ENCODE data around the gene CCDC187.

The CCDC187 gene

DNA sequence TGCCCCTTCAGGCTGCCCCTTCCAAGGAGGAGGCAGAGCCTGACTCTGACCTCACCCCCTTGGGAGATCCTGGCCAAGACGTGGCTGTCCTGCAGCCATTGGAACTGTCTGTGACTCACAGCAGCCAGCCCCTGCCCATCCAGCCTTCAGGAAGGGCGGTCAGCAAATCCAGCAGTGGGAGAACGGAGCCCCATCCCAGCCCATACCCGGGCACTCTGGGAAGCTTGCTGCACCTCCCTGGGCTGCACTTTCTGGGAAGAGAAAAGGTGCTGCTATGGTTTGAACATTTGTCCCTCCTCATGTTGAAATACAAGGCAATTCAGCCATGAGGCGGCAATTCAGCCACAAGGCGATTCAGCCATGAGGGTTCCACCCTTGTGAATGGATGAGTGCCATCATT, 24.4 kb downstream of the CCDC187 start:
- intact Hi-C loops (cut with DNase I; ENCODE audit: low total_unique reads), result no loop called here

GRCh38 chr9:136278894-136279293, 25.0 kb downstream of the CCDC187 start:
- no peak overlapping the region for H3K27ac ChIP-seq
- no peaks in the 10 kb centered on the region for H3K36me3 ChIP-seq
- no peak for TF ChIP-seq CTCF (IDR thresholded peaks at IDR 0.05)
- no peak for DNase-seq
- peaks cover 0 to 10% (median 0%) of the 10 kb centered on the region in 3 donors for H3K9me3 ChIP-seq
- H3K4me3 ChIP-seq, result no peak overlapping the region
- peaks cover 0 to 11% (median 7%) of the 10 kb centered on the region in 4 donors for H3K4me1 ChIP-seq
- H3K27me3 ChIP-seq, result peaks cover 0 to 78% of the 10 kb centered on the region in 2 donors
- intact Hi-C loops (cut with DNase I; ENCODE audit: low total_unique reads), result no loop called here

More for the DNA sequence above, 24.4 kb downstream of the CCDC187 start:
- H3K27me3 ChIP-seq, result peaks cover 0 to 75% of the 10 kb centered on the region in 2 donors
- no peak overlapping the region for H3K27ac ChIP-seq
- H3K4me1 ChIP-seq, result peaks cover 0 to 12% (median 8%) of the 10 kb centered on the region in 4 donors
- peaks cover 0 to 10% (median 0%) of the 10 kb centered on the region in 3 donors for H3K9me3 ChIP-seq
- no peak overlapping the region for H3K4me3 ChIP-seq
- no peak for DNase-seq
- TF ChIP-seq CTCF (IDR thresholded peaks at IDR 0.05), result no peak
- H3K36me3 ChIP-seq, result no peaks in the 10 kb centered on the region

- no peak for TF ChIP-seq CTCF (IDR thresholded peaks at IDR 0.05)
- peaks cover 0 to 82% of the 10 kb centered on the region in 2 donors for H3K27me3 ChIP-seq
- intact Hi-C loops (cut with DNase I; ENCODE audit: low total_unique reads), result no loop called here
Observed at GRCh38 chr9:136278221-136278620, 25.7 kb downstream of the CCDC187 start.

GRCh38 chr9:136277746-136278145, 26.1 kb downstream of the CCDC187 start:
- Histone ChIP-seq H3K4me3 (no peak overlapping the region), H3K27ac (no peak overlapping the region), H3K4me1 (no peaks in the 10 kb centered on the region), H3K9me3 (peaks cover 0 to 10% (median 0%) of the 10 kb centered on the region in 3 donors), H3K36me3 (no peaks in the 10 kb centered on the region), H3K27me3 (peaks cover 0 to 82% of the 10 kb centered on the region in 2 donors)
- intact Hi-C loops (cut with DNase I; ENCODE audit: low total_unique reads), result no loop called here
- DNase-seq, result no peak
- no peak for TF ChIP-seq CTCF (IDR thresholded peaks at IDR 0.05)

More at GRCh38 chr9:136278221-136278620, 25.7 kb downstream of the CCDC187 start:
- no peaks in the 10 kb centered on the region for H3K36me3 ChIP-seq
- DNase-seq, result no peak
- H3K4me3 ChIP-seq, result no peak overlapping the region
- H3K9me3 ChIP-seq, result peaks cover 0 to 10% (median 0%) of the 10 kb centered on the region in 3 donors
- H3K4me1 ChIP-seq, result peaks cover 0 to 5% (median 2%) of the 10 kb centered on the region in 4 donors
- H3K27ac ChIP-seq, result no peak overlapping the region

DNA sequence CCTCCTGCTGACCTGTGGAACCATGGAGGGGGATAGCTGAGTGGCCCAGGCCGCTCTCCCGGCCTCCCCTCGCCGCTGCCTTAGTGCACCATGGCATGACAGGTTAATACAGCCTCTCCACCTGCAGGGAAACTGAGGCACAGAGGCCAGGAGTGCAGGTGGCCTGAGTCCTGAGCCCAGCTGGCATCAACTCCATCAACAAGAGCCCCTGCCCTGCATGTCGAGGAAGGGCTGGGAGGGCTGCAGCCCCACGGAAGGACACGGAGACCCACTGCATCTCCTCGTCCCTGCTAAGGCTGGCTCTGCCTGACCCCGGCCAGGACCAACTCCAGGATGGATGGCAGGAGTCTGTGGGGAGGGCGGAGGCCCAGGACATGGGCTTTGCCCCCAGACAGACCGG, 27.2 kb downstream of the CCDC187 start:
- no peak for DNase-seq
- no peak for TF ChIP-seq CTCF (IDR thresholded peaks at IDR 0.05)
- Histone ChIP-seq H3K4me3 (no peak overlapping the region), H3K27ac (no peak overlapping the region), H3K36me3 (no peaks in the 10 kb centered on the region), H3K4me1 (no peaks in the 10 kb centered on the region), H3K27me3 (peaks cover 0 to 76% of the 10 kb centered on the region in 2 donors), H3K9me3 (peaks cover 0 to 10% (median 0%) of the 10 kb centered on the region in 3 donors)
- intact Hi-C loops (cut with DNase I; ENCODE audit: low total_unique reads), result no loop called here
